ENCODE data around the gene ACOX3. TPM values are rescaled to one million over a fixed set of nuclear protein-coding genes. Genes with fewer than 3 reads are reported as not detected.

Gene ACOX3
- total RNA-seq, 2 experiments from 2014 or later = 18.2 to 20.4 TPM

DNA sequence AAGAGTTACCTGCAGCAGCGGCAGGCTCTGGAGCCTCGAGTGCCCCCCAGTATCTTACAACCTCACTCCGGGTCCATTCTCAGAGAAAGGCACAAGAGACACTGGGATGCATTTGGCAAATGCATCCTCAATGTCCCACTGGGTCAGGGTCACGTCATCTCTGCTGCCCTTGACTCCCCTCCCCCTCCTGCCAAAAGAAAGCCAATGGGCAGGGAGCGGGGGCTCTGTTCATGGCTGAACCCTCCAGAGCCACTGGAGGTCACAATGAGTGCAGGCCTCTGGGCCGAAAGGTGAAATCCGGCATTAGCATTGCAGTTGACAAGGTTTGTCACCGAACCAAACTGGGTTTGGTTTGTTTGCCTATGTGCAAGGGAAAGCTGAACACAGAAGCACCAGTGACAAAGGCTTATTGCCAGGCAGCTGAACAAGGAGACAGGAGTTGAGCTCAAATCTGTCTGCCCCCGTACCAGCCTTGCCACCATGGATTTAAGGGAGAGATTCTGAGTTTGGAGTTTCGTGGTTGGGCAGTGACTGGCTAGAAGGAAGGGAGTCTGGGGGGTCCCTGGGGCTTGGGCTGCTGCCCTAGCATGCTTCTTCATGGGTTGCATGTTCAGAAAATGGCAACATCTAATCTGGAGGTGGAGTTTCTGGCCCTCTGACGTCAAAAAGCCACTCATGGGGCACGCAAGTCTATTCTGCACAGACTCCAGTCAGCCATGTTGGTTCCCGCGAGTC is 106.6 kb downstream of the ACOX3 start:
- ChIA-PET POLR2A (no interaction called here), CTCF (no interaction called here)

GRCh38 chr4:8332891-8333331 is 107.6 kb downstream of the ACOX3 start:
- POLR2A ChIA-PET = no interaction called here
- CTCF ChIA-PET = no interaction called here

DNA sequence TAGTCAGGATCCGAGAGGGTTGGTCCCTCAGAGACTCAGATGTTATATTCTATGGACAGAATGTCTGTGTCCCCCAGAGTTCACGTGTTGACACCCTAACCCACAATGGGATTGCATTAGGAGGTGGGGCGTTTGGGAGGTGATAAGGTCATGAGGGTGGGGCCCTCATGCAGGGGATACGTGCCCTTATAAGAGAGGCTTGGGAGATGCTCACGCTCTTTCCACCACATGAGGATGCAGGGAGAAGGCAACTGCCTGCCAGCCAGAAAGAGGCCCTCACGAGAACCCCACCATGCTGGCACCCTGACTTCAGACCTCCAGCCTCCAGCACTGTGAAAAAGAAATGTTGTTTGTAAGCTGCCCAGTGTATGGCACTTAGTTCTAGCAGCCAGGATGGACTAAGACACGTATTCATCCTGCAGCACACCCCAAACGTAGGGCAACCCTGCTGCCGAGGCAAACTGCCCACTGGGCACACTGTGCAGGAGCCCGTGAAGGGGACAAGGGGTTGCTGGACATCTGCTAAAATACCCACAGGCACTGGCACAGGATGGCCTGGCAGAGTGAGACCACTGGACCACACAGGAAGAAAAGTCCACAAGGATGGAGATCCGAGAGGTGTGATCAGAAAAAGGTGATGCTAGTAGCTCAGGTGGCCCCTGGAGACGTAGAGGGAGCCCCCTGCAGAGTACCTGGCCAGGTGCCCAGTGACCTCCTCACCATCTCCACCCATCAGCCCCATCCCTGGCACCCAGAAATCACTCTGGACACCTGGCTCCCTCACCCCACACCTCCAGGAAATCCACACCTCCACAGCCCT is 108.3 kb downstream of the ACOX3 start:
- ChIA-PET POLR2A (no interaction called here), CTCF (no interaction called here)

DNA sequence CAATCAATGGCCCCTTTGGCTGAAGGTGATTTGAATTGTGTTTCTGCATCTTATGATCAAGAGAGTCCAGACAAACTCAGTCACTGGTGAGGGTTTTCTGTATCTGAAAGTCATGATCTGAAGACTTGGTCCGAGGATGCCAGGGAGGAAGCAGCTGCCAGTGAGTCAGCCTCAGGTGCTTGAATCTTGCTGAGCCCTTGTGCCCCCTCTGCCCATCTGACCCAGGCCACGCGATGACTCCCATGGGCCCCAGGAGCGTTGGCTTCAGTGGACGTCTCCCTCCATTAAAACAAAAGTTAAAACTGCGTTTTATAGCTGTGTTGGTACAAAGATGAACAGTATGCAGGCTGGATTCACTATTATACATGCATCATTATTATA is 109.0 kb downstream of the ACOX3 start:
- CTCF ChIA-PET = no interaction called here
- POLR2A ChIA-PET = no interaction called here

DNA sequence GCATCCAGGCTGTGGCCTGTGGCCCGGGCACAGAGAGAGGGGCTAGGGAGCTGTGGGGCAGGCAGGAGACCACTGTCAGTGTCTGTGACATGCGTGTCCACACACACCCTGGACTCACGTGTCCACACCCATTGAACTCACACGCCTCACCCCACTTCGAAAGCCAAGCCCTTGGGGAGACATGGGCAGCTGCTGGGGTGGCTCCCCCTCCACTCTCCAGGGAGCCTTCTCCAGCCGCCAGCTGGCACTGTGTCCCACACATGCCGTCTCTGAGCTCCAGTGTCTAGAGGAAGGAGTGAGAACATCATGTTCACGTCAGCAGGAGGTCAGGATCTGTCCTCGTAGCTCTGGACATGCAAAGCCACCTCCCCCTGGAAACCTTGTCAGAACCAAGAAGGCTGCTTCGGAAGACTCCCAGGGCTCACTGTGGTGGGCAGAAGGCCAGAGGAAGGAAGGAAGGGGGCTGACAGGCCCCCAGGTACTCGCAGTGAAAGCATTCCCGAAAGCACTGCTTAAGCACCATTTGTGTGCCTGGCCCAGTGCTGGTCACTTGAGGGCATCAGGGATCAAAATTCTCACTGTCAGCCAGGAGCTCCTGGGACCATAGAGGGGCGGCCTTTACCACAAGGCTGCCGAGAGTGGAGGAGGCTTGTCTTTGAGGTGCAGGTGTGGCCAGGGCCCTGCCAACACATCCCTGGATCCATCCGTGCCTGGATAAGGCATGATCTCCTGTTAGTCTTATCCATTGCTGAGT is 109.5 kb downstream of the ACOX3 start:
- ChIA-PET POLR2A (no interaction called here), CTCF (no interaction called here)

GRCh38 chr4:8329859-8330761 is 110.4 kb downstream of the ACOX3 start:
- CTCF ChIA-PET = no interaction called here
- POLR2A ChIA-PET = no interaction called here

DNA sequence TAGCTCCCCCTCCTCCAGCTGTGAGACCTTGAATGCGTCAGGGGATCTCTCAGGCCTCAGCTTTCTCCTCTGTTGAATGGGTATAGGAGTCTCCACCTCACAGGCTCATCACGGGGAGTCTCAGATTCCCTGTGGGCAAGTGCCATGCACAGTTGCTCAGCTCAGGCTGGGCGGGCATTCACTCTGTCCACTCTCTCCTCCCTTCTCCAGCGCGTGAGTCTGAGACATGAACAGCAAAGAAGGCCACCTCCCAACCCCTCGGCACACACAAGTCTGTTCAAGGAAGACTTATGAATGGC is 111.0 kb downstream of the ACOX3 start:
- CTCF ChIA-PET = no interaction called here

DNA sequence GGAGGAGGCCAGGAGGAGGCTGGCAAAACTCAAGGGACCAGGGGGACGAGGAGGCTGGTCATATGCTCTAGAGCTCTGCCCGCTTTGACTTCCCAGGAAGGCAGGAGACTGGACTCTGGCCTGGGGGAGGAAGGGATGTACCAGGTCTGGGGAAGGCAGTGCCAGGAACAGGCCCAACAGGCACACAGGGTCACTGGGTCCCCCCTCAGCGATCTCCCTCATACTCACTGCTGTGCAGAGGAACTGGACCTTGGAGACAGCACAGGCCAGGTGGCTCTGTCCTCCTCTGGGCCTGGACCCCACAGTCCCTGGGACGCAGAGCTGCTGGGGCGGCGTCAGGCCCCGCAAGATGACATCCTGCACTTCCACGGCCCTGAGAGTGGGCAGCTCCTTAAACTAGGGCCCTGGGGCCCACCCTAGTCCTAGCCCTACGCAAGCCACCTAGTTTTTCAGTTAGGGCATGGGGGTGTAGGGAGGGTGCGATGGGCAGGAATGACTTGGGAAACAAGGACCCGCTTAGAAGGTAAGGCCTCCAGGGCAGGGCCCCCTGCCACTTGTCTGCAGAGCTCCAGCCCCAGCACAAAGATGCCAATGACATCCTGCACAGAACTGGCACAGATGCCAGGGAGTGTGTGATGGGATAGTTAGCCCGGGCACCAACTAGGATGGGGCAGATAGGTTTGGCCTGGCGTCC is 111.5 kb downstream of the ACOX3 start:
- ChIA-PET POLR2A (no interaction called here), CTCF (no interaction called here)

More for the DNA sequence above, 111.0 kb downstream of the ACOX3 start:
- POLR2A ChIA-PET = no interaction called here

- CTCF ChIA-PET = no interaction called here
- POLR2A ChIA-PET = no interaction called here
Measured at GRCh38 chr4:8328456-8328855, 112.1 kb downstream of the ACOX3 start.

DNA sequence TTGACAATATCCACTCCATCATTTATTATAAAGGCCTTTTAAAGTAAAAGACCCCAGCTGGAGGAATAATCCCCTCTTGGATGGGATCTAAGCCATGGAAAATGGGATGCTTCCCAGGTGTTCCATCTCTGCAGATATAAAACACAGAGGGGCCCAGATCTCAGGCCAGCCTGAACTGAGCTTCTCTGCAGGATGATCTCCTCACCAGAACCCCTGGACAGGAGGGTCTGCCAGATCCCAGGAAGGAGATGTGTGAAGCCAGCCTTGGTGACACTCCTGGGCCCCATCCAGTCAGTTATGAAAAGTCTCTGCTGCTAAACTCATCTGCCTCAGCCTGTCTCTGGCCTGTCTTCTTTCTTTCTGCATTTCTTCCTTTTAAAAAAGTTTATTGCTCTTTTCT is 114.3 kb downstream of the ACOX3 start:
- ChIA-PET POLR2A (no interaction called here), CTCF (no interaction called here)

GRCh38 chr4:8325291-8325973 is 115.1 kb downstream of the ACOX3 start:
- ChIA-PET CTCF (no interaction called here), POLR2A (no interaction called here)

DNA sequence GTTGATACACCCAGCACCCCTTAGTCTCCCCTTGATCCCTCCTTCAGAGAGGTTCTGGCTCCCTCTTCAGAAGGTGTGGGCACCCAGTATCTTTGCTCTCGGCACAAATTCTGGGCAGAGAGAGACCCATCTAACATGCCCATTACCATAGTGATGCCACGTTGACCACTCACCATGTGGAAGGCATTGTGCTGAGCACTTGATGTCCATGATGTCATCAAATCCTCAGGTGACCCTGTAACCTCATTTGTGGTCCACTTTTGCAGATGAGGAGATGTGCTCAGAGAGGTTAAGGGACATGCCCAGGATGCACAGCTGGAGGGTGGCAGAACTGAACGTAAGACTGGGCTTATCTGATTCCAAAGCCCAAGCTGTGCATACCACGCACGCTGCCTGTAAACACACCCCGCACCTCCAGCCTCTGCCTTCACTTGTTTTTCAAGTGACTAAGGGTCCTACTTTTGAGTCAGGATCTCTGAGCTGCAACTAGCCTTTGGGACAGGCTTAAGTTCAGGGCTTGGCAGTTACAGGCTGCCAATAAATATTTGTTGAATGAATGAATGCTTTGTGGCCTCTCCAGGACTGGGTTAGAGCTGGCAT is 115.8 kb downstream of the ACOX3 start:
- ChIA-PET CTCF (no interaction called here), POLR2A (no interaction called here)

- ChIA-PET CTCF (no interaction called here), POLR2A (no interaction called here)
Measured at GRCh38 chr4:8323947-8324555, 116.5 kb downstream of the ACOX3 start.

GRCh38 chr4:8322794-8323704 is 117.5 kb downstream of the ACOX3 start:
- ChIA-PET CTCF (no interaction called here), POLR2A (no interaction called here)

DNA sequence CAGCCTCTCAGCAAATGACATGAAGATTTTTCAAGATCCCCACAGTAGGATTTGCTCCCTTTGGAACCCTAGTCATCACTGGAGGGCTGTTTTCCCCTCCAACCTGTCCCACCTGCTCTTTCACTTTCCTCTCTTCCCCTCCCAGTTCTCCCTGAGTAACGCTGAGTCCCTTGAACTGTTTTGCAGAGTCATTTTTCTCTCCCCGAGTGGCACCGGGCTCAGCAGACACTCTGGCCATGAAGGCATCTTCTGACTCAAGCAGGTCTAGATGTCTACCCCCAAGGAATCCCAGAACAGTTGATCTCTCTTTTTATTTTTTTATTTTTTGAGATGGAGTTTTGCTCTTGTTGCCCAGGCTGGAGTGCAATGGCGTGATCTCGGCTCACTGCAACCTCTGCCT is 118.8 kb downstream of the ACOX3 start:
- POLR2A ChIA-PET = no interaction called here
- CTCF ChIA-PET = no interaction called here

GRCh38 chr4:8321220-8321619 is 119.3 kb downstream of the ACOX3 start:
- CTCF ChIA-PET = no interaction called here

GRCh38 chr4:8320386-8320750 is 120.2 kb downstream of the ACOX3 start:
- ChIA-PET POLR2A (no interaction called here), CTCF (interaction anchor here (0.9 kb wide), 1 partner anchor 97 kb away, joined by 3 read pairs; no protein-coding TSS in a partner anchor)

More at GRCh38 chr4:8321220-8321619, 119.3 kb downstream of the ACOX3 start:
- POLR2A ChIA-PET = no interaction called here
